HepG2 (cell line): Measurements from ENCODE around the gene MLLT10. TPM values are rescaled to one million over a fixed set of nuclear protein-coding genes. Genes with fewer than 3 reads are reported as not detected.

Source experiments
- ARID2 ChIP-seq: sonication (generic); formaldehyde crosslinking; IDR thresholded peaks from 2 replicates; pipeline ENCODE4 v1.8.1; 2022; ENCODE audit warnings: mild to moderate bottlenecking, missing genetic modification reagents, borderline replicate concordance
- ATF4 ChIP-seq, 2 experiments: fragments of 450-650 bp in 1 of 2; sonication (generic) in 1 of 2; formaldehyde crosslinking; IDR thresholded peaks; 2 replicates each; pipeline versions ENCODE4 v1.5.0 to v1.8.0; 2020 to 2022; ENCODE audit warnings: mild to moderate bottlenecking in 1 of 2, missing genetic modification reagents in 1 of 2
- CREM ChIP-seq, 2 experiments: sonication (generic) in 1 of 2; formaldehyde crosslinking in 1 of 2; IDR thresholded peaks; 2 replicates each; pipeline versions ENCODE4 v1.4.0 to v1.6.1; 2016 to 2020; ENCODE audit warnings: antibody characterized with exemption in 1 of 2, mild to moderate bottlenecking in 1 of 2, missing genetic modification reagents in 1 of 2
- GABPA ChIP-seq, 2 experiments: IDR thresholded peaks; 2 replicates each; pipeline ENCODE4 v1.6.1; 2011 to 2016; ENCODE audit warnings: low read depth in 2 of 2, low read length in 1 of 2, missing biosample characterization in 1 of 2, missing genetic modification characterization in 1 of 2
- GFI1 ChIP-seq: sonication (generic); formaldehyde crosslinking; IDR thresholded peaks from 2 replicates; pipeline ENCODE4 v1.5.0; 2020; ENCODE audit warnings: missing genetic modification reagents, mild to moderate bottlenecking, borderline replicate concordance
- GTF2F1 ChIP-seq: fragments of 150-350 bp; IDR thresholded peaks from 2 replicates; pipeline ENCODE4 v1.6.1; 2014; ENCODE audit warnings: low read length
- ISL2 ChIP-seq: sonication (generic); formaldehyde crosslinking; IDR thresholded peaks from 2 replicates; pipeline ENCODE4 v1.5.0; 2020; ENCODE audit warnings: missing genetic modification reagents
- KLF16 ChIP-seq, 2 experiments: sonication (generic) in 1 of 2; formaldehyde crosslinking in 1 of 2; IDR thresholded peaks; 2 replicates each; pipeline versions ENCODE4 v1.6.1 to v1.8.0; 2016 to 2023; ENCODE audit warnings: missing genetic modification reagents in 2 of 2, missing compliant biosample characterization in 1 of 2
- MEIS2 ChIP-seq: sonication (generic); formaldehyde crosslinking; IDR thresholded peaks from 2 replicates; pipeline ENCODE4 v1.9.0; 2021; ENCODE audit warnings: mild to moderate bottlenecking, missing genetic modification reagents
- MXD4 ChIP-seq: IDR thresholded peaks from 2 replicates; pipeline ENCODE4 v1.6.1; 2016; ENCODE audit warnings: mild to moderate bottlenecking, missing biosample characterization, missing genetic modification reagents
- RARA ChIP-seq: IDR thresholded peaks from 2 replicates; pipeline ENCODE4 v1.6.1; 2016; ENCODE audit warnings: missing genetic modification reagents, missing compliant biosample characterization
- RARG ChIP-seq: sonication (generic); formaldehyde crosslinking; IDR thresholded peaks from 2 replicates; pipeline ENCODE4 v1.4.0; 2020; ENCODE audit warnings: low read depth, mild to moderate bottlenecking, missing genetic modification reagents
- SNRNP70 ChIP-seq: fragments of 200-400 bp; formaldehyde crosslinking; IDR thresholded peaks from 2 replicates; pipeline ENCODE4 v1.6.1; 2017; ENCODE audit warnings: mild to moderate bottlenecking, low read depth, low read length, moderate library complexity
- SRSF1 ChIP-seq: fragments of 200-400 bp; formaldehyde crosslinking; optimal IDR thresholded peaks from 2 replicates; pipeline ENCODE3; 2017; ENCODE audit warnings: mild to moderate bottlenecking, low read depth, low read length, moderate library complexity
- ZC3H13 ChIP-seq: sonication (generic); formaldehyde crosslinking; IDR thresholded peaks from 2 replicates; pipeline ENCODE4 v1.8.1; 2023; ENCODE audit warnings: mild to moderate bottlenecking, missing genetic modification reagents, moderate library complexity
- ZNF256 ChIP-seq: sonication (generic); formaldehyde crosslinking; conservative IDR thresholded peaks from 2 replicates; pipeline ENCODE4 v1.4.0; 2020; ENCODE audit warnings: missing genetic modification reagents
- ZNF44 ChIP-seq: sonication (generic); formaldehyde crosslinking; IDR thresholded peaks from 2 replicates; pipeline ENCODE4 v1.5.1; 2020; ENCODE audit warnings: mild to moderate bottlenecking, missing genetic modification reagents
- ZNF782 ChIP-seq: sonication (generic); formaldehyde crosslinking; IDR thresholded peaks from 2 replicates; pipeline ENCODE4 v1.4.0; 2020; ENCODE audit warnings: missing genetic modification reagents, mild to moderate bottlenecking, borderline replicate concordance
- ZSCAN25 ChIP-seq: sonication (generic); formaldehyde crosslinking; IDR thresholded peaks from 2 replicates; pipeline ENCODE4 v1.8.0; 2022; ENCODE audit warnings: mild to moderate bottlenecking, missing genetic modification reagents
- ZSCAN31 ChIP-seq: sonication (generic); formaldehyde crosslinking; IDR thresholded peaks from 2 replicates; pipeline ENCODE4 v1.5.0; 2020; ENCODE audit warnings: low read depth, mild to moderate bottlenecking, missing genetic modification reagents
- polyA plus RNA-seq, 8 experiments: library from polyadenylated mRNA; depleted of rRNA in 3 of 8; stranded (reverse) in 7 of 8; unstranded in 1 of 8; fragments of >200 nt; fragmentation: Illumina TruSeq in 4 of 8; extraction: Trizol in 4 of 8; gene quantifications; 2 replicates each; pipeline versions ENCODE4 v1.2.1 to v1.2.3, GENCODE V29; 2011 to 2016; ENCODE audit warnings: low read depth in 4 of 8, missing spikeins in 1 of 8, mixed read lengths in 1 of 8; ENCODE audit not compliant: insufficient read depth in 1 of 8
- total RNA-seq, 5 experiments: library from RNA; depleted of rRNA; stranded (reverse); fragments of >200 nt; fragmentation: Illumina TruSeq; extraction: Trizol; gene quantifications; 2 replicates each; pipeline ENCODE4 v1.2.3, GENCODE V29; 2016; ENCODE audit warnings: low read depth in 1 of 5
- TF ChIP-seq, protein P1 (sequence below): IDR thresholded peaks from 2 replicates; pipeline ENCODE4 v1.6.1; 2016; ENCODE audit warnings: low read depth, borderline replicate concordance
- TF ChIP-seq, protein P2 (sequence below): sonication (generic); formaldehyde crosslinking; IDR thresholded peaks from 2 replicates; pipeline ENCODE4 v1.5.0; 2020; ENCODE audit warnings: mild to moderate bottlenecking, missing genetic modification reagents, borderline replicate concordance
- TF ChIP-seq, protein P3 (sequence below): sonication (generic); formaldehyde crosslinking; IDR thresholded peaks from 2 replicates; pipeline ENCODE4 v1.4.0; 2020; ENCODE audit warnings: missing genetic modification reagents

The MLLT10 gene
- total and polyA plus RNA-seq, 2 of the 13 experiments (the other 11 are each of a cell fraction or from before 2014, with no cell fraction given) = 51.3 to 84.1 TPM

DNA sequence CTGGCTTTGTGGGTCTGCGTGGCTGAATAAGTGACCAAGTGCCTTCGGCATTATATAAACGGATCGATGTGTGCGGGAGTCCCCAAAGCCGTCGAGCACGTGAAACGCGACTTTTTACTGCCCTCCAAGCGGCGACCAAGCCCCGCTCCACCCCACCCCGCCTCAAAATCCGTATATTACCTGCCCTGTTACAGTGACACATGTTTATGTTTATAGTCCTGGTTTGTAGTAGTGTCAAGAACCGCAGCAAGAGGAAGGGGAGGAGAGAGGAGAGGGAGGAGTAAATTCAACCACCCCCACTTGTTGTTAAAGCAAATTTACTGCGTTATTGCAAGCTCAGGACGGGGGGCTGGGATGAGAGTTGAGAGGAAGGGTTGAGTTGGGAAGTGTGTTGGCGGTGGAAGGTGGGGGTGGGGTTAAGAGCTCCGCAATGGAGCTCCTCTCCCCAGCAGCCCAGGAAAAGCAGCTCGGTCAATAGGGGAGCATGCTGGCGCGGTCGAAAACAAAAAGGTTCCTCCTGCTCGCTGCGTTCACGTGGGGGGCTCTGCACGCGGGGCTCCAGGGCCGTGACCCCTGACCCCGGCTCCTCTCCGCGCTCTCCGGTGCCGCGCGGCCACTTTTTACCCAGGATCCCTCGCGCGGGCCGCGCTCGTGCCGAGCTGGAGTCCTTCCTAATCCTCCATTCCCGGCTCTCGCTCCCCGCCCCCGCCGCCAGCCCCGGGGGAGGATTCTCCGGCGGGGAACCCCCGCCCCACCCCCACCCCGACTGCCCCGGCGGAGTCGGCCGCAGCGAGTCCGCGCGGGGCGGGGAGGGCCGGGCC is 8.5 kb upstream of the MLLT10 start, which contains the start of gene SKIDA1 (continued):
- TF ChIP-seq, protein P1, sequence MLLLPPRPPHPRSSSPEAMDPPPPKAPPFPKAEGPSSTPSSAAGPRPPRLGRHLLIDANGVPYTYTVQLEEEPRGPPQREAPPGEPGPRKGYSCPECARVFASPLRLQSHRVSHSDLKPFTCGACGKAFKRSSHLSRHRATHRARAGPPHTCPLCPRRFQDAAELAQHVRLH (CRISPR knock-in tag) = peak; percentile 53; the same call in 1 of the 2 replicates
- 0 out of 2 replicates have a peak, but pooled peaks have one; percentile 50 for TF ChIP-seq ARID2 (CRISPR knock-in tag)
- peak; percentile 56; the same call in 1 of the 2 replicates for TF ChIP-seq ISL2 (CRISPR knock-in tag)
- TF ChIP-seq ATF4 (CRISPR knock-in tag; IDR thresholded peaks at IDR 0.05) = peak in 1 of 2 experiments; percentile 77; a peak in 2 of 4 replicates
- no peak for TF ChIP-seq SRSF1
- TF ChIP-seq GFI1 (CRISPR knock-in tag) = peak; percentile 38; the same call in 1 of the 2 replicates
- TF ChIP-seq, protein P2, sequence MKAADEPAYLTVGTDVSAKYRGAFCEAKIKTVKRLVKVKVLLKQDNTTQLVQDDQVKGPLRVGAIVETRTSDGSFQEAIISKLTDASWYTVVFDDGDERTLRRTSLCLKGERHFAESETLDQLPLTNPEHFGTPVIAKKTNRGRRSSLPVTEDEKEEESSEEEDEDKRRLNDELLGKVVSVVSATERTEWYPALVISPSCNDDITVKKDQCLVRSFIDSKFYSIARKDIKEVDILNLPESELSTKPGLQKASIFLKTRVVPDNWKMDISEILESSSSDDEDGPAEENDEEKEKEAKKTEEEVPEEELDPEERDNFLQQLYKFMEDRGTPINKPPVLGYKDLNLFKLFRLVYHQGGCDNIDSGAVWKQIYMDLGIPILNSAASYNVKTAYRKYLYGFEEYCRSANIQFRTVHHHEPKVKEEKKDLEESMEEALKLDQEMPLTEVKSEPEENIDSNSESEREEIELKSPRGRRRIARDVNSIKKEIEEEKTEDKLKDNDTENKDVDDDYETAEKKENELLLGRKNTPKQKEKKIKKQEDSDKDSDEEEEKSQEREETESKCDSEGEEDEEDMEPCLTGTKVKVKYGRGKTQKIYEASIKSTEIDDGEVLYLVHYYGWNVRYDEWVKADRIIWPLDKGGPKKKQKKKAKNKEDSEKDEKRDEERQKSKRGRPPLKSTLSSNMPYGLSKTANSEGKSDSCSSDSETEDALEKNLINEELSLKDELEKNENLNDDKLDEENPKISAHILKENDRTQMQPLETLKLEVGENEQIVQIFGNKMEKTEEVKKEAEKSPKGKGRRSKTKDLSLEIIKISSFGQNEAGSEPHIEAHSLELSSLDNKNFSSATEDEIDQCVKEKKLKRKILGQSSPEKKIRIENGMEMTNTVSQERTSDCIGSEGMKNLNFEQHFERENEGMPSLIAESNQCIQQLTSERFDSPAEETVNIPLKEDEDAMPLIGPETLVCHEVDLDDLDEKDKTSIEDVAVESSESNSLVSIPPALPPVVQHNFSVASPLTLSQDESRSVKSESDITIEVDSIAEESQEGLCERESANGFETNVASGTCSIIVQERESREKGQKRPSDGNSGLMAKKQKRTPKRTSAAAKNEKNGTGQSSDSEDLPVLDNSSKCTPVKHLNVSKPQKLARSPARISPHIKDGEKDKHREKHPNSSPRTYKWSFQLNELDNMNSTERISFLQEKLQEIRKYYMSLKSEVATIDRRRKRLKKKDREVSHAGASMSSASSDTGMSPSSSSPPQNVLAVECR (CRISPR knock-in tag) = peak; percentile 73
- TF ChIP-seq ZNF256 = 0 out of 2 replicates have a peak, but pooled peaks have one; percentile 14
- peak; percentile 53; the same call in 1 of the 2 replicates for TF ChIP-seq ZC3H13
- TF ChIP-seq GTF2F1 = 0 out of 2 replicates have a peak, but pooled peaks have one; percentile 7
- TF ChIP-seq SNRNP70 = no peak
- peak; percentile 88 for TF ChIP-seq ZSCAN31 (CRISPR knock-in tag)
- peak; percentile 82 for TF ChIP-seq ZSCAN25 (CRISPR knock-in tag)
- TF ChIP-seq ZNF44 (CRISPR knock-in tag) = 0 out of 2 replicates have a peak, but pooled peaks have one; percentile 67
- TF ChIP-seq MEIS2 (CRISPR knock-in tag) = no peak
- TF ChIP-seq, protein P3, sequence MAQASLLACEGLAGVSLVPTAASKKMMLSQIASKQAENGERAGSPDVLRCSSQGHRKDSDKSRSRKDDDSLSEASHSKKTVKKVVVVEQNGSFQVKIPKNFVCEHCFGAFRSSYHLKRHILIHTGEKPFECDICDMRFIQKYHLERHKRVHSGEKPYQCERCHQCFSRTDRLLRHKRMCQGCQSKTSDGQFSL (CRISPR knock-in tag) = peak; percentile 66
- TF ChIP-seq MXD4 = peak; percentile 94
- TF ChIP-seq GABPA (IDR thresholded peaks at IDR 0.05; ENCODE audit: low read depth, low read length) = no peak
- peak; percentile 47; the same call in 1 of the 2 replicates for TF ChIP-seq GABPA (CRISPR knock-in tag; IDR thresholded peaks at IDR 0.05; ENCODE audit: low read depth)
- TF ChIP-seq CREM (IDR thresholded peaks at IDR 0.05) = no peak
- TF ChIP-seq CREM (CRISPR knock-in tag; IDR thresholded peaks at IDR 0.05) = no peak
- TF ChIP-seq ZNF782 (CRISPR knock-in tag) = no peak; the same call in none of the 2 replicates
- TF ChIP-seq RARG (CRISPR knock-in tag) = no peak
- TF ChIP-seq KLF16 (CRISPR knock-in tag; IDR thresholded peaks at IDR 0.05) = peak in 1 of 2 experiments; percentile 68; a peak in 1 of 4 replicates
- peak; percentile 85 for TF ChIP-seq RARA (CRISPR knock-in tag)
